Colon (tissue), 2 donors: ENCODE data around the gene ZNF853.
"Not testable (repeated sequence)": the region's sequence is repeated elsewhere in the genome, so short reads cannot be mapped to it uniquely, and the experiment has no call there.

Experiments used
- FAIRE-seq: peaks from 2 replicates; lab custom pipeline; 2012; peaks lifted over from hg19 to GRCh38; lab: Jason Lieb, UNC
- donor health status: control.
- donor health status: control.

The ZNF853 gene

DNA sequence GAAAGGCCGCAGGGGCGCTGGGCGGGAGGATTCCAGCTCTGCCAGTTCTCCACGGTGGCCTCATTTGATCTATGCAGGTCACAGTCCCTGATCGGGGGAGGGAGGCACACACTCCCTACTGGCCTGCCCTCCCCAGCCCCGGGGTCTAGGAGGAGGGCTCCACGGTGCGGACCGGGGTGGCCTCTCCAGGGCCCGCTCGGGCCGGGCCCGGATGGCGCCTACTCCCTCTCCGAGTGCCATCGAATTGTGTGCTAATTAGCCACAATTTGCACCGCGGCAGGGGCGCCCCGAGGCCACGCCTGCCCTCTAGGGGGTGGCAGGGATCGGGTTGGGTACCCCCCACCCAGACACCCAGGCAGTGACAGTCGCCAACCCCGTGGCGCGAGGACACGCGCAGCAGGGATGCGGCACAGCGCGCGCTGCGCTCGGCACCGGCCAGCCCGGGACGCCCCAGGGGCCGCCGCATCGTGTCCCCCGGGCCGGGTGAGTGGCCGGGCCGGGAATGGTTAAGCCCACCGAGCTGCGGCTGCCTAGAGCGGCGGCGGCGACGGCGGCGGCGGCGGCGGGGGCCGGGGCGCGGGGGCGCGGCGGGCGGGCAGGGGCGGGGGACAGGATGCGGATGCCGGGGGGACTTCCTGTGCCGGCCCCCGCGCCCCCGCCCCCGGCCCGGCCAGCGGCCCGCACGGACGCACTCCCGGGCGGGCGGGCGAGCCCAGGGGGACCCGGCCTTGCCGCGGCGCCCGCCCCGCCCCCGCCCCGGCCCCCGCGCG lies at the start of gene ZNF853:
ZNF853 (plus strand) TSS at position 658 of the 770 bp plus-strand sequence. CDS start 565 bp downstream, outside the sequence.
- no peak for FAIRE-seq

DNA sequence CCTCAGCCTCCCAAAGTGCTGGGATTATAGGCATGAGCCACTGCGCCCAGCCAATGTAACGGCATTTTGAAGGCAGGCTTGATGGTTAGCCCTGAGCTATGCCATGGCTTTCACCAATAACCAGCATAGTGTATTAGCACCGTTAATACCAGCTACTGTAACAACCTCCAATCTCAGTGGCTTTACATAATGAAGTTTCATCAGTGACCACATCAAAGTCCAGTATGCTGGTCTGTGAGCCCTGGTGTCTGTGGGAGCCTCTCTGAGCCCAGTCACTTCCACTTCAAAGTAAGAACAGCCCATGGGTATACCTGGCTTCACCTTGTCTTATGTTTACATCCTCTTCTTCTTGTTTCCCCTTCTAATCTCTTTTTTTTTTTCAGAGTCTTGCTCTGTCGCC lies 49.8 kb upstream of the ZNF853 start:
- no peak for FAIRE-seq

DNA sequence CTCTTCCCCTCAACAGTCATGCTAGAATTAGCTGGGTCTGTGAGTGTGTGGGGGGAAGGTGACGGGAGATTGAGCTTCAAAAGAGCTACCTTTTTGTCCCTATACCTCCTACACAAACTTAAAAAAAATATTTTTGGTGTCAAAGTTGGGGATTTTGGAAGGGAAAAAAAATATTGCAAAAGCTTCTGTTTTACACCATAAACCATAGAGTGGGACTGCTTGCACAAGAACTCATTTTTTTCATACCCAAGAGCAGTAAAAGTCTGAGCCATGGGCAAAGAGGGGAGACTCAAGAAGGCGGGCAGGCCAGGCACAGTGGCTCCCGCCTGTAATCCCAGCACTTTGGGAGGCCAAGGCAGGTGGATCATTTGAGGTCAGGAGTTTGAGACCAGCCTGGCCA lies 47.5 kb upstream of the ZNF853 start:
- no peak for FAIRE-seq

DNA sequence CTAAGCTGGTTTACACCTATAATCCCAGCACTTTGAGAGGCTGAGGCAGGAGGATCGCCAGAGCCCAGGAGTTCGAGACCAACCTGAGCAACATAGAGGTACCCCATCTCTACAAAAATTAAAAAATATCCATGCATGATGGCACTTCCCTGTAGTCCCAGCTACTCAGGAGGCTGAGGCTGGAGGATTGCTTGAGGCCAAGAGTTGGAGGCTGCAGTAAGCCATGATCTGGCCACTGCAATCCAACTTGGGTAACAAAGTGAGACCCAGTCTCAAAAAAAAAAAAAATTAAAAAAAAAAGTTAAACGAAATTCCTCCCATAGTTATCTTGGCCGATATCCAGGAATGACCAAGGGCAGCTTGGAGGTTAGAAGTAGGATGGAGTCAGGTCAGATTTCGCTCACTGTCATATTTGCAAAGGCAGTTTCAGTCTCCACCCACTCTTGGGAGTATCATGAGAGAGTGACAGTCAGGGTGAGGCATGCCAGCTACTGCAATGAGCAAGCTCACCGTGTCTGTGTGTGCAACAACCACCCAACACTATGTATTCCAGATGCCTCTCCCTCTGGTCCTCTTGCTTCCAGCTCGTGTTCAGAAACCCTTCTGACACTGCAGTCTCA lies 44.1 kb upstream of the ZNF853 start:
- FAIRE-seq: no peak

DNA sequence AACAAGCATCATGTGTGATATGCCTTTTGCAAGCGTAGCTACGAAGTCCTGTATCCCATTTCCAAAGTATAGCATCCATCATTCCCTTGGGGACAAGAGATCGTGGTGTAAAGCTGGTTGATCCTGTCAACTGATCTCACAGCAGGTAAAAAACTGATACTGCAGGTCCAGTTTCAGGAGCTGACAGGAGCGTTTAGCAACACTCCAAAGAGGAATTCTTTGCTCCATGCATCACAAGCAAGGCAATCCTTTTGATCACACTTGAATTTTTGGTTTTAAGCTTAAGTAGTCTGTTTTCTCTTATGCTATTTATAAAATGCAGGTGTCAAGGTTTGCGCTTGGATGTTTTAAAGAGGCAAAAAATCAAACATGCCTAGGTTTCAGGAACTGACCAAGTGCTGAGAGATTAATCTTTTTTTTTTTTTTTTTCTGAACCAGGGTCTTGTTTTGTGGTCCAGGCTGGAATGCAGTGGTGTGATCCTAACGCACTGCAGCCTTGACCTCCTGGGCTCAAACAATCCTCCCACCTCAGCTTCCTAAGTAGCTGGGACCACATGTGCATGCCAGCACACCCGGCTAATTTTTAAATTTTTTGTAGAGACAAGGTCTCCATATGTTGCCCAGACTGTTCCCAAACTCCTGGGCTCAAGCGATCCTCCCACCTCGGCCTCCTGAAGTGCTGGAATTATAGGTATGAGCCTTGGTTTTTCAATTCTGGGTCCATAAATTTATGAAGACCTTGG lies 40.0 kb upstream of the ZNF853 start:
- no peak for FAIRE-seq

DNA sequence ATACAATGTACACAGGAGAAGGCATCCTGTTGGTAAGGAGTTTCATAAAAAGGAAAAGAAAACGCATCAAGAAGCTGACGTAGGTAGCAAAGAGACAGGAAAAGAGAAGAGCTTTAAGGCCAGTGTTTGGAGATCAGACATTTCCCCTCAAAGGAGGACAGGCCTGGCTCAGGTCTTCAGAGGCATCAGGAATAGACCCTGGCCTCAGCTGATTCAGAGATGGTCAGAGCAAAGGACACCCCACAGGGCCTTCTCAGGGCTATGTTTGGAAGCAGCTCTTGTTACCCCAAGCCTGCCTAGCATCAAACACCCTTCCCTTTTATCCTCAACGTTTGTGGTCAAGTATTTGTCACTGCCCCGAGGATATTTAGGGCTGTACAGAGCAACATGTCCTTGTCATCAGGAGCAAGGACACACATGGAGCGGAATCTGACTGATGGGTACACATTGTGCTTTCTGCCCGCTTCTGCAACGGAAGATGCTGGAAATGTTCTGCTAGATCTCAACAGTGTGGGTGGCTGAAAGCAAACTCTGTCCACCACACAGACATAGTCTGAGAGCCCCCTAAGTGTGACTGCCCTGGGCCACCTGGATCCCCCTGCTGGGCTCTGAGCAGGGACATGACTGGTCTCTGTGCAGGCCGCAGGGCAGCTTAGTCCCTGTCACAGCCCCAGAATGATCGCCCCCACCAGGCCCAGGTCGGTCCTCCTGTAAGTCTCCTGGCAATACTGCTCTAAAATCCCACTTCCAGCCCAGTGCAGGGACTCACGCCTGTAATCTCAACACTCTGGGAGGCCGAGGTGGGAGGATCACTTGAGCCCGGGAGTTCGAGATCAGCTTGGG lies 39.2 kb upstream of the ZNF853 start:
- no peak for FAIRE-seq

DNA sequence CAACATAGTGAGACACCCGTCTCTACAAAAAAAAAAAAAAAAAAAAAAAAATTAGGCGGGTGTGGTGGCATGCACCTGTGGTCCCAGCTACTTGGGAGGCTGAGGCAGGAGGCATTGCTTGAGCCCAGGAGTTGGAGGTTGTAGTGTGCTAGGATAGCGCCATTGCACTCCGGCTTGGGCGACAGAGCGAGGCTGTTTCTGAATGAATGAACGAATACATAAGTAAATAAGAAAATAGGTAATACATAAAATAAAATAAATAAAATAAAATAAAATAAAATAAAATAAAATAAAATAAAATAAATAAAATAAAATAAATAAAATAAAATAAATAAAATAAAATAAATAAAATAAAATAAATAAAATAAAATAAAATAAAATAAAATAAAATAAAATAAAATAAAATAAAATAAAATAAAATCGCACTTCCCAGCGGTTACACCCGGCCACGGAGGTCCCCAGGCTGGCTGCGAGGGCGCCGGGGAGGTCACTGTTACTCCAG lies 38.5 kb upstream of the ZNF853 start:
- not testable (repeated sequence) for FAIRE-seq

DNA sequence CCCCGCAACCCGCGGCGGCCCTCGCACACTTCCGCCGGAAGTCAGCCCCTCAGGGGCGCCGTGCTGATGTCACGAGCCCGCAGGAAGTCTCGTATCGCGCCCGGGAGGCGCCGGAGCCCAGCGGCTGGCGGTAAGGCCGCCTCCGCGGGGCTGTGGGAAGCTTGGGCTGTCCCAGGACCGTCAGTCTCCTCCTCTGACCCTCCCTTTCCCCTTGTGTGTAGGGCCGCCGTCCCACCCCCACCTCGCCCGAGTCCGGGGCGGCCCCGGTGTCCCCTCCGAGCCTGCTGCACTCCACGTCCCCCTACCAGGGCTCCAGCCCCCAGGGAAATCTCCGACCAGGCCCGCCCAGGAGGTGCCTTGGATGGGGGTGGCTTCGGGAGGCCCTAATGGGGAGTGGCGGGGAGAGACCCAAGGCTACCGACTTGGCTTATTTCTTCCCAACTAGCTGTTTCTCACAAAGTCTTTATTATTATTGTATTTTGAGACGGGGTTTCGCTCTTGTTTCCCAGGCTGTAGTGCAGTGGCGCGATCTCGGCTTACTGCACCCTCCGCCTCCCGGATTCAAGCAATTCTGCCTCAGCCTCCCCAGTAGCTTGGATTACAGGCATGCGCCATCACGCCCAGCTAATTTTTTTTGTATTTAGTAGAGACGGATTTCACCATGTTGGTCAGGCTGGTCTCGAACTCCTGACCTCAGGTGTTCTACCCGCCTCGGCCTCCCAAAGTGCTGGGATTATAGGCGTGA lies 37.9 kb upstream of the ZNF853 start, which contains the start of gene ZDHHC4:
ZDHHC4 (plus strand) TSS at position 86 of the 745 bp plus-strand sequence. CDS start 3,108 bp downstream, outside the sequence.
- FAIRE-seq: no peak

DNA sequence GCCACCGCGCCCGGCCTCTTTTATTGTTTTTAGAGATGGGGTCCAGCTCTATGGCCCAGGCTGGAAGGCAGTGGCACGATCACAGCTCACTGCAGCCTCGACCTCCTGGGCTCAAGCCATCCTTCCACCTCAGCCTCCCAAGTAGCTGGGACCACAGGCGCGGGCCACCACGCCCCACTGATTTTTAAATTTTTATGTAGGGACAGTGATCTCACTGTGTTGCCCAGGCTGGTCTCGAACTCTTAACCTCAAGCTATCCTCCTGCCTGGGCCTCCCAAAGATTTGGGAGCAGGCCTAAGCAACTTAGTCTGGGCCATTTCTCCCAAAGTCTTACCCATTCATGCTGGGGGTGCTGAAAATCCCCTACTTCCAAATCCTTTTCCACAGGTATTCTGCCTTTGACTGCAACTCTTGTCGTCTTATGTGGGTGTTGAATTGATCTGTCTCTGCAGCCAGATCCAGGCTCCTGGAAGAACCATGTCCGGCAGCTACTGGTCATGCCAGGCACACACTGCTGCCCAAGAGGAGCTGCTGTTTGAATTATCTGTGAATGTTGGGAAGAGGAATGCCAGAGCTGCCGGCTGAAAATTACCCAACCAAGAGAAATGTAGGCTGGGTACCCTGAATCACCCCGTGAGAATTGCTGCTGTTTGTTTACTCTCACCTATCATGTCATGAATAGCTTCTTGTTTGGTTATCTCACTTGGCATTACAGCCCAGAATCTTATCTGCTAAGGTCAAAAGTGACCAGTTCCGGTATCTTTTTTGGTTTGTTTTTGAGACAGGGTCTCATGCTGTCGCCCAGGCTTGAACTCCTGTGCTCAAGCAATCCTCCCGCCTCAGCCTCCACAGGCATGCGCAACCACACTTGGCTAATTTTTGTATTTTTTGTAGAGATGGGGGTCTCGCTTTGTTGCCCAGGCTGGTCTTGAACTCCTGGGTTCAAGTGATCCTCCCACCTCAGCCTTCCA lies 37.0 kb upstream of the ZNF853 start:
- no peak for FAIRE-seq

DNA sequence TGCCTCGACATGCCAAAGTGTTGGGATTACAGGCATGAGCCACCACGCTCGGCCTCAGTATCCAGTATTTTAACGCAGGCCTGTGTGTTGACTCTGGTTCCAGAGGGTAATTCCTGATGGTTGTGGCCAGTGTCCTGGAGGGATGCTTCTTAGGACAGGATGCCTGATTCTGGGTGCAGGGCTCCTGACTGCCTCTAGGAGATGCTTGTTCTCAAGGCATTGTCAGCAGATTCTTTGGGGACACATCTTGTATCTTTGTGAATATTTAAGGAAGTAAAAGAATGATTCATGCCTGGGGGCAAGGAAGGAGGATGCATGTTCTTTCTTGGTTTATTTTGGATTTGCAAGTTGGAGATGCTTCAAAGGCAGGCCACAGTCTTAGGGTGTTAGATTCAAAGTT lies 36.0 kb upstream of the ZNF853 start:
- no peak for FAIRE-seq

DNA sequence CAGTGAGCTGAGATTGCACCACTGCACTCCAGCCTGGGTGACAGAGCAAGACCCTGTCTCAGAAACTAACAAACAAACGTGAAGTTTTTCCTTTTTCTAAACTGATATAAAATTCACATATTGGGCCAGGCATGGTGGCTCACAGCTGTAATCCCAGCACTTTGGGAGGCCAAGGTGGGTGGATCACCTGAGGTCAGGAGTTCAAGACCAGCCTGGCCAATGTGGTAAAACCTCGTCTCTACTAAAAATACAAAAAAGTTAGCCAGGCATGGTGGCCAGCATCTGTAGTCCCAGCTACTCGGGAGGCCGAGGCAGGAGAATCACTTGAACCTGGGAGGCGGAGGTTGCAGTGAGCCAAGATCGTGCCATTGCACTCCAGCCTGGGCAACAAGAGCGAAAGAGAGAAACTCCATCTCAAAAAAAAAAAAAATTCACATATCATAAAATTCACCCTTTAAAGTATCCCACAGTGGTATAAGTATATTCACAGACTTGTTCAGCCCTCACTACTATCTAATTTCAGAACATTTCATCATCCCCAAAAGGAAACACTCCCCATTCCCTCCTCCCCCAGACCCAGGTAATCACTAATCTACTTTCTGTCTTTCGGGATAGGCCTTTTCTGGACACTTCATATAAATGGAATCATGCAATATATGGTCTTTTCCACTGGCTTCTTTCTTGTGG lies 29.5 kb upstream of the ZNF853 start:
- FAIRE-seq: not testable (repeated sequence)

DNA sequence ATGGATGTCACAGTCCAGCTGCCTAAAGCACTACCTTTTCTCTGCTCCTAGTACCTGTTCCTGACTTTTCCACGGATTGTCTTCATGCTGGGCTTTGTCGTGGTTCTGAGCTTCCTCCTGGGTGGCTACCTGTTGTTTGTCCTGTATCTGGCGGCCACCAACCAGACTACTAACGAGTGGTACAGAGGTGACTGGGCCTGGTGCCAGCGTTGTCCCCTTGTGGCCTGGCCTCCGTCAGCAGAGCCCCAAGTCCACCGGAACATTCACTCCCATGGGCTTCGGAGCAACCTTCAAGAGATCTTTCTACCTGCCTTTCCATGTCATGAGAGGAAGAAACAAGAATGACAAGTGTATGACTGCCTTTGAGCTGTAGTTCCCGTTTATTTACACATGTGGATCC lies 26.8 kb upstream of the ZNF853 start:
- FAIRE-seq: no peak

DNA sequence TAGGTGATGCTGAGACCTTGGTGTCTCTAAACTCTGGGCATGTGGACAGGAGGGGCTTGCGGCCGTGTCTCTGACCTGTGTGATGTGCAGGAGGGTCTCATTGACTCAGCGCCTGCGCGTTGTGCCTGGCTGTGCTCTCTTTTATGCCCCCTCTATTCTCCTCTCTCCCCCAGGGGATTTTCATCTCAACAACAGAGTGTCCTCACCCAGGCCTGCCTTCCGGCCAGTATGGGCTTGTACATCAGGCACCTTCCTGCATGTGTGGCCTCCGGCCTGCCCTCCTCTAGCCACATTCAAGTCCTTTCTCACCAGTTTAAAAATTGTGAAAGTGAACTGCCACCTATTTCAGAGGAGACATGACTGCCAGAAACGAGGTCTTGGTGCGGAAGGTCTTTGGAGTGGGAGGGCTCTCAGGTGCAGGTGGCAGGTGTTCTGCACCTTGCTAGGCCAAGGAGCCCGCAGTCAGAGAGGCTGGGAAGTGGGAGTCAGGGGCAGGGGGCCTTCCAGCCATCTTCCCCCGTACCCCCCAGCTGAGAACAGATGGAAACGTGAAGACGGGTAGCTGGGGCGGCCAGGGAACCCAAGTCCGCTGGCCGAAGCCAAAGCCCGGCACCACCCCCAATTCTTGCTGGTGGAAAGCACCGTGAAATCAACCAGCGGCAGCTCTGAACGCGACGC lies 26.1 kb upstream of the ZNF853 start:
- FAIRE-seq: no peak

DNA sequence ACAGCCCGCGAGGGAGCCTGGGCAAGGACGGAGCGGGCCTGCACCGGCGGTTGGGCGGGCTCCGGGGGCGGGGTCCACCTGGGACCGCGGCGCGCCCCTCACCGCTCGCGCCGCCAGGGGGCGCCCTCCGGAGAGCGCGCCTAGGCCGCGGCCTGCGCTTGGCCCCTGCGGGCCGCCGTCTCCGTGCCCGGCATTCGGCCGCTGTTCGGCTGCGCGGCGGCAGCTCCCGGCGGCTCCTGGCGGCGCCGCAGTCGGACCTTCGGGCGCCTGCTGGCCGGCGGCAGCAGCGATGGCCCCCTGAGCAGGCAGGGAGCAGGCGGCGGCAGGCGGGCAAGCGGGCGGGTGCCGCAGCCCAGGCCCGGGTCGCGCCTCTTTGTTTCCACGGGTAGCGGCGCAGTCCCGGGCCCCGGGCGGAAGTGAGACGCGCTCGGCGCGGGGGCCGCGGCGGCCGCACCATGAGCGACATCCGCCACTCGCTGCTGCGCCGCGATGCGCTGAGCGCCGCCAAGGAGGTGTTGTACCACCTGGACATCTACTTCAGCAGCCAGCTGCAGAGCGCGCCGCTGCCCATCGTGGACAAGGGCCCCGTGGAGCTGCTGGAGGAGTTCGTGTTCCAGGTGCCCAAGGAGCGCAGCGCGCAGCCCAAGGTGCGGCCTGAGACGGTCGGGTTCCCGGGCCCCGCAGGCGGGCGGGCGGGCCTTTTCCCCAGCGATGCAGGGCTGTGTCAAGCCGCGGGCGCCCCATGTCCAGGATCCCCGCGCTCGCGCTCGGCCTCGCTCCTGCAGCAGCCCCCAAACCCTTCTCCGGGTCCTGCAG lies 25.4 kb upstream of the ZNF853 start, which contains the start of gene INTS15:
INTS15 (plus strand) TSS at position 193 of the 816 bp plus-strand sequence; CDS start at position 456, 263 bp downstream.
- FAIRE-seq: no peak

DNA sequence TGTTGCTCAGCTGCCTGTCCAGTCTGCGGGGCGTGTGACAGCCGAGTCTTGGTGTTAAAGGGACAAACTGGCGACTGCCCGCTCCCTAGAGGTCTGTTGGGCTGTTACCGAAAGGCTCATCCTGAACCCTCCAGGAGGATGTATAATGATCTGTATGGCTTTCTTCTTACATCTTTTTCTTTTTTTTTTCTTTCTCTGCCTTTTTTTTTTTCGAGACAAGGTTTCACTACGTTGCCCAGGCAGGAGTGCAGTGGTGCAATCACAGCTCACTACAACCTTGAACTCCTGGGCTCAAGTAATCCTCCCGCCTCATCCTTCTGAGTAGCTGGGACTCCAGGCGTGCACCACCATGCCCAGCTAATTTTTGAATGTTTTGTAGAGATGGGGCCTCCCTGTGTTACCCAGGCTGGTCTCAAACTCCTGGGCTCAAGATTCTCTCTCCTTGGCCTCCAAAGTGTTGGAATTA lies 24.7 kb upstream of the ZNF853 start:
- FAIRE-seq: no peak

DNA sequence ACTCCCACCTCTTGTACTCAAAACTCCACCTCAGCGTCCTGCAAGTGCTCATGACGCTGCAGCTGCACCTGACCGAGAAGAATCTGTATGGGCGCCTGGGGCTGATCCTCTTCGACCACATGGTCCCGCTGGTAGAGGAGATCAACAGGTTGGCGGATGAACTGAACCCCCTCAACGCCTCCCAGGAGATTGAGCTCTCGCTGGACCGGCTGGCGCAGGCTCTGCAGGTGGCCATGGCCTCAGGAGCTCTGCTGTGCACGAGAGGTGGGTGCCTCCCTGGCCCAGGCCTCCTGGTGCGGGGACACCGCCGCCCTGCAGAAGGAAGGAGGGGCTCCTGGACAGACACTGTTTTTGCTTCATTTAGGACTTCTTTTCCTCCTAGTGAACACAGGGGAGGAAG lies 15.3 kb upstream of the ZNF853 start:
- FAIRE-seq: no peak

DNA sequence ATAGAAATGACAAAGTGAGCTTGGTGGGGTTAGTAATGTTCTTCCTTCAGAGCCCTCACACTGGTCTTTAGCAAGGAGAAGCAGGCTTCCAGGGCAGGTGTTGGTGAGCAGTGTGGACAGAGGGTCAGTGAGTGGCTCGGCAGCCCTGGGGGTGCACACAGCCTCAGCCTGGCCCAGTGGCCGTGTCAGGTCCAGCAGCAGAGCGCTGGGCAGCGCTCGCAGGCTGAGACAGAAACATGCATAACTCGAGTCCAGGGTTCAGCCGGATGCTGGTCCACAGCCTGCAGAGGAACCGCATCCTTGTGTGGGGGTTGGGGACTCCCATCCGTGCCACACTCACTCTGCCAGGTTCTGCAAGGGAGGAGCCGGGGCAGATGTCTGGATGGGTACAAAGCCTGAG lies 11.0 kb upstream of the ZNF853 start:
- no peak for FAIRE-seq
